Measurements from ENCODE around the gene SLC1A3.

SLC1A3 gene

GRCh38 chr5:36717131-36717695, 110.8 kb downstream of the SLC1A3 start:
- no peak for DNase-seq (ENCODE audit: low read depth)

GRCh38 chr5:36719282-36719681, 112.9 kb downstream of the SLC1A3 start:
- DNase-seq (ENCODE audit: low read depth): no peak

GRCh38 chr5:36720688-36721087, 114.3 kb downstream of the SLC1A3 start:
- DNase-seq (ENCODE audit: low read depth): no peak

- no peak for DNase-seq (ENCODE audit: low read depth)
Observed at GRCh38 chr5:36721664-36722235, 115.3 kb downstream of the SLC1A3 start.

DNA sequence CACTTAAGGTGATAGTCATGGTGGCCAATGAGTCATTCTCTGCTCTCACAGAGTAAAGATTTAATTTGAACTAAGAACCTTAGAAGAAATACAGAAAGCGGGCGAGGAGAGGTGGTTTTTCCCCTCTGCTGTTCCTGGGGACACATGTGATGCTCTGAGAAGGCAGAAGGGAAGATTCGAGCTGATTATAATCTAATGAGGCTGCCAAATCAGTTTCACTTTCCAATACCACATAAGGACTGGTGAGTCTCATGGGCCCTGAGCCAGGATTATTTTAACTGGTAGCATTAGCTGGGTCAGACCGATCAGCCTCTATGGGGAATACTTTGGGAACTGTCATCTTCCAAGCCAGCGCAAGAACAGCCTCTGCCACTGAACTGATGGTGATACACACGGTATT, 116.5 kb downstream of the SLC1A3 start:
- DNase-seq (ENCODE audit: low read depth): no peak

DNA sequence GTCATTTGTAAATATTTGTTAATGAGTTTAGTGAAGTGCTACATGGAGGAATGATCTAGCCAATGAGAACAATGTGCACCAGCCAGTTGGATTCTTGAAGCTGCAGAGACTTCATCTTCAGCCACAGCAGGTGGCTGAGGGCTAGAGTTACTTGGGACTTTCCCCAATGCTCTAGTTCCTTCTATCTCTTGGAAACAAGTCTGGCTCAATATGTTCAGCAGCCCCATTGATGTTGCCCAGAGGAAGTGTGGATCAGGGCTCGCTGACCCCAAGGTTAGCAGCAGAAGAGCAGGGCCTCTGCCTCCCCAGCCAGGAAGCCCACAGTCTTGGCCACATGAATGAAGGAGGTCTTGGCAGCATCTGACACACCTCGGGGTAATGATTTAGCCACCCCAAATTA, 117.5 kb downstream of the SLC1A3 start:
- no peak for DNase-seq (ENCODE audit: low read depth)

DNA sequence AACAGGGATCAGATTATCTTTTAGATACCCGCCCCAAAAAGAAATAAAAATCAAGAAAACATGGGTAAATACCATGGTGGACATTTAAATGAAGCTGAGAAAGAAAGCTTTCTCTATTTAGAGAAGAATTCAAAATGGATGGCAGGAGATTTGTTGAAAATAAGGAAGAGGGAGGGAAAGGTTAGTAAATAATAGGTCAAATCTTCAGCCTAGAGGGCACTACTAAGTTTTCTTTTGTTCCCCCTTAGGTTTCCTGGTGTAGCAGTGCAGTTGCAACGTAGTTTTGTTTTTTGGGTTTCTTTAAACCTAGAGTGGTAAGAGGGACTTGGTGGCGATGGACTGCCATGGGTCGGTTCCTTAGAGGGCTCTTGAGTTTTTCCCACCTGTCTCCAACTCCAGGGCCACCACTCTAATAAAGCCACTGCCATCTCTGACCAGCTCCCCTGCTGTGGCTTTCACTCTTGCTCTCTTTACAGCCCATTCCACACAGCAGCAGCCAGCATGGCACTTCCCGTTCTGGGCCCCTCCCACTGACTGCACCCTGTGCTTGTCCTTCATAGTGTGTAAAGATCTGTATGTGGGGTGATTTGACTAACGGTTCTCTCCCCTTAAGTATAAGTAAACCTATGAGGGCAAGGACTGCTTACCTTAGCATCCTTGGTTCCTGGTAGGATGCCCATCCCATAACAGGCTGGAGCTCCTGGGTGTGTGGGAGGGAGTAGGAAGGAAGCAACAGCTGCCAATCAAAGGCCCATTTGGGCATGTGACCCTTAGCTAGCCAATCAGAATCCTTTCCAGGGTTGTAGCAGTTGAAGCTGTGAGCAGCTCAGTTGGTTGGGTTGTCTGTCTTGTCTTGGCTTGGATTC, 118.3 kb downstream of the SLC1A3 start:
- peak; percentile 16 for DNase-seq (ENCODE audit: low read depth)

- no peak for DNase-seq (ENCODE audit: low read depth)
Observed at GRCh38 chr5:36726317-36726716, 119.9 kb downstream of the SLC1A3 start.

DNA sequence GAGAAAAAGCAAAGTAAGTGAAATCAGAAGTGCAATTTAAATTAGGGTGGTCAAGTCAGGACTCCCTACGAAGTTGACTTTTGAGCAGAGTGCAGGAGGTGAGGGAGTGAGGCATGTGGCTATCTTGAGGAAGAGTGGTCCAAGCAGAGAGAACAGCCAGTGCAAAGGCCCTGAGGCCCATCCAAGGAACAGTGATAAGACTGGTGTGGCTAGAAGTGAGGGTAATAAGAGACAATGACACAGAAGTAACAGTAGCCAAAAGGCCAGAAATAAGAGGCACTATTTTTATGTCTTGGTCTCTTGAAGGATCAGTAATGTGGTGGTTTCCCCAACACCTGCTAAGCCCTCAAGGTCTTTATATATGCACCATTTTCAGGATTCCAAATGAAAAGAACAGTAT, 120.4 kb downstream of the SLC1A3 start:
- no peak for DNase-seq (ENCODE audit: low read depth)

DNA sequence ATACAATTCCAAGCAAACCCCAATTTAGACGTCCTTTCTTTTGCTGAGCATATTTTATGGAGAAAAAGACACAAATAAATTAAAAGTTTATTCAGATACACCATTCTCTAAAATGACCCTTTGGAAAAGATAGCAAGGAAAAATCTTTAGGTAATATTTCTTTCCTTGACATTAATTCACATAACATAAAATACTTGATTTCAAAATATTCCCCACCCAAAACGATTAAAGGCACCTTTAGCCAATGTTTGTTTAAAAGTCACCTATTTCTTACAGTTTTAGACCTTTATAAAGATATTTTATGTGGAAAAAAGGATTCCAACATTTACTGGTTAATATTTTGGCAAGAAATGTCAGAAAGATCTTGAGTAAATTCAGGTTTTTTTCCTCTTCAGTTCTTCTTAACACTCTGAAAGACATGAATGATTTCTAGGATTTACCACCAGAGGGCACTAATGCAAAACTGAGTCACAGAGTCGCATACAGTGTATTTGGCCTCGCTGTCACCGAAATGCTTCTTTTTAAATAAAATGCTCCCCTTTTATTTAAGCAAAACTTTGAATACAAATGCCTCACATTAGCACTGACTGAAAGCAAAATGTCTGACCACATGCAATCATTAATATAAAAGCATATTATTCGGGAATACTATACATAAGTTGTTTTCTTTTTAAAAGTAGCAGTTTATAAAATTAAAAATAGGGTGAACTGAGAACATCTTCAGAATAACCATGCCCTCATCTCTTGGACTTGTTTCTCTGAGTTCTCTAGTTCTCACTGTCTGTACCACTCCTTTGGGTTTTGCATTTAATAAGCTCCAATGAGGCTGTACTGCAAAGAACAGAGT, 122.5 kb downstream of the SLC1A3 start:
- DNase-seq (ENCODE audit: low read depth): no peak

DNA sequence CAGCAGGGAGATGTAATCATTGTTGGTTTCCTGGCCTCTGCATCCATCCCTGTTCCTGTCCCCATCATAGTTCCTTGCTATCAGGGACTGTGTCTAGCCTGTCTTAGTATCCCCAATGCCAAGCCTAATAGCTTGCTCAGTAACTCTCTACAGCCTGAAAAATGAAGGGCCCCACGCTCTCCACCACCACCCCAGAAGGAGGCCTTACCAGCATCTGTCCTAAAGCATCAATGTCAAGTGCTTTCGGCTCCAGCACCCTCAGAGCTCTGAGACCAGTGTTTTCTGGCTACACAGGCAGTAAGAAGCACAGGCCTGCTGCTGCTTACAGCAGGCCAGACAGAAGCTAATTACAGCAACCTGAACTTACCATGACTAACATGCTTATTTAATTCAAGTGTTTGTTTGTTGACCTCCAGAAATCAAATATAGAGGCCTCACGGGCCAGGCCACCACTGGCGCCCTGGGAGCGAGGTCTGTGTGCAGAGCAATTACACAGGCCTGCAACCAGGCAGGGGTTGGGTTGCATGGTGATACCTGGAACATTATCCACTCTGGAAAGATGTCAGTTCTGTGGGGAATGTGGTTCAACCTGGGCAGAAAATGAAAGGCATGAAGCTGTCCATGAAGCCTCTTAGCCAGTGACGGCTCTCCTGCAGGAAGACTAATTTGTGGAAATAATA, 124.3 kb downstream of the SLC1A3 start:
- DNase-seq (ENCODE audit: low read depth): no peak

- no peak for DNase-seq (ENCODE audit: low read depth)
Observed at GRCh38 chr5:36733183-36733582, 126.8 kb downstream of the SLC1A3 start.

GRCh38 chr5:36734422-36734821, 128.0 kb downstream of the SLC1A3 start:
- no peak for DNase-seq (ENCODE audit: low read depth)

DNA sequence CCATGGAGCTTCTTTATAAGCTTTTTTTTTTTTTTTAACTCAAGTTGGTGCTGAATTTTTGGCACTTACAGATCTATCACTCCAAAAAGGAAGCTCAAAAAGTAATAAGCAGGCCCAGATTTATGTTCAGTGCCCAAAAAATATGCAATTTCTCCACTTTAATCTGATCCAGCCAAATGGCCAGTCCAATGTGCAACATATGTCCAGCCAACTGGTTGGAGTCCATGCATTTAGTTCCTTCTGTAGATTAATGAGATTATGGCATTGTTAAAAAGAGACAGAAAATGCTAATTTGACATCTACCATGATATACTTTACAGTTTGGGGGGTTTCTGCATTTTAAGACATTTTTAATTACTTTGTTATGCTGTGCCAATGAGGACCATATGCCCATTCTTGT, 129.5 kb downstream of the SLC1A3 start:
- DNase-seq (ENCODE audit: low read depth): no peak
